Osteocyte (in vitro differentiated cells): Measurements from ENCODE around the gene KIRREL3. TPM values are rescaled to one million over a fixed set of nuclear protein-coding genes. Genes with fewer than 3 reads are reported as not detected.

ENCODE experiments used
- DNase-seq: peaks from one replicate; pipeline ENCODE4 v3.0.0; 2021; ENCODE audit warnings: mixed read lengths; ENCODE audit not compliant: unreplicated experiment; ENCODE audit errors: extremely low spot score
- H3K27ac Mint-ChIP-seq: one replicate; pipeline ENCODE4 v1.8.0; 2021; ENCODE audit warnings: mild to moderate bottlenecking, mixed read lengths; ENCODE audit not compliant: unreplicated experiment
- H3K27me3 Mint-ChIP-seq: one replicate; pipeline ENCODE4 v1.8.0; 2021; ENCODE audit warnings: mixed read lengths; ENCODE audit not compliant: unreplicated experiment
- H3K36me3 Mint-ChIP-seq: one replicate; pipeline ENCODE4 v1.8.0; 2021; ENCODE audit warnings: mixed read lengths; ENCODE audit not compliant: unreplicated experiment
- H3K4me1 Mint-ChIP-seq: one replicate; pipeline ENCODE4 v1.8.0; 2021; ENCODE audit warnings: mixed read lengths; ENCODE audit not compliant: unreplicated experiment
- H3K4me3 Mint-ChIP-seq: one replicate; pipeline ENCODE4 v1.8.0; 2021; ENCODE audit warnings: mild to moderate bottlenecking, moderate library complexity, mixed read lengths; ENCODE audit not compliant: unreplicated experiment
- H3K9me3 Mint-ChIP-seq: one replicate; pipeline ENCODE4 v1.8.0; 2021; ENCODE audit warnings: mixed read lengths; ENCODE audit not compliant: unreplicated experiment
- CTCF ChIP-seq: fragments of 200-600 bp; sonication (generic); IDR thresholded peaks from 2 replicates; pipeline ENCODE4 v1.5.0; 2021; ENCODE audit warnings: antibody characterized with exemption, mild to moderate bottlenecking, moderate library complexity
- total RNA-seq: library from RNA; stranded (reverse); gene quantifications from 2 replicates; pipeline ENCODE4 v1.2.1, GENCODE V29; 2021

Gene KIRREL3
- total RNA-seq, 1 donor from 2014 or later, result 1.2 TPM

- H3K27me3 Mint-ChIP-seq, result no peaks in the 10 kb centered on the region
- no peak overlapping the region for H3K27ac Mint-ChIP-seq
- peaks cover 8% of the 10 kb centered on the region for H3K4me1 Mint-ChIP-seq
- TF ChIP-seq CTCF, result no peak
- H3K4me3 Mint-ChIP-seq, result no peak overlapping the region
- H3K36me3 Mint-ChIP-seq, result no peaks in the 10 kb centered on the region
- H3K9me3 Mint-ChIP-seq, result no peaks in the 10 kb centered on the region
- no peak for DNase-seq
Measured at GRCh38 chr11:126924376-126925040, 76.1 kb downstream of the KIRREL3 start.

- H3K27me3 Mint-ChIP-seq, result no peaks in the 10 kb centered on the region
- no peak for DNase-seq
- H3K36me3 Mint-ChIP-seq, result no peaks in the 10 kb centered on the region
- H3K4me1 Mint-ChIP-seq, result peaks cover 9% of the 10 kb centered on the region
- no peak overlapping the region for H3K4me3 Mint-ChIP-seq
- no peak for TF ChIP-seq CTCF
- H3K9me3 Mint-ChIP-seq, result no peaks in the 10 kb centered on the region
- no peak overlapping the region for H3K27ac Mint-ChIP-seq
Measured at GRCh38 chr11:126920833-126921232, 79.7 kb downstream of the KIRREL3 start.

- DNase-seq, result no peak
- no peak overlapping the region for H3K27ac Mint-ChIP-seq
Measured at GRCh38 chr11:126919147-126919823, 81.3 kb downstream of the KIRREL3 start.

GRCh38 chr11:126918556-126918955 lies 82.0 kb downstream of the KIRREL3 start:
- TF ChIP-seq CTCF, result no peak
- Mint-ChIP-seq H3K27ac (peak overlapping the region; percentile 92), H3K4me1 (peaks cover 11% of the 10 kb centered on the region), H3K27me3 (no peaks in the 10 kb centered on the region), H3K4me3 (no peak overlapping the region), H3K36me3 (no peaks in the 10 kb centered on the region), H3K9me3 (no peaks in the 10 kb centered on the region)
- no peak for DNase-seq

More at GRCh38 chr11:126919147-126919823, 81.3 kb downstream of the KIRREL3 start:
- peaks cover 11% of the 10 kb centered on the region for H3K4me1 Mint-ChIP-seq
- H3K27me3 Mint-ChIP-seq, result no peaks in the 10 kb centered on the region
- H3K9me3 Mint-ChIP-seq, result no peaks in the 10 kb centered on the region
- H3K4me3 Mint-ChIP-seq, result no peak overlapping the region
- TF ChIP-seq CTCF, result no peak
- no peaks in the 10 kb centered on the region for H3K36me3 Mint-ChIP-seq

GRCh38 chr11:126917531-126918204 lies 82.9 kb downstream of the KIRREL3 start:
- Mint-ChIP-seq H3K4me3 (no peak overlapping the region), H3K27ac (peak overlapping the region; percentile 92), H3K36me3 (no peaks in the 10 kb centered on the region), H3K27me3 (no peaks in the 10 kb centered on the region), H3K9me3 (no peaks in the 10 kb centered on the region), H3K4me1 (peaks cover 11% of the 10 kb centered on the region)
- no peak for TF ChIP-seq CTCF
- no peak for DNase-seq
